Uterus (tissue), 4 donors: ENCODE data around the gene THRB. TPM values are rescaled to one million over a fixed set of nuclear protein-coding genes. Genes with fewer than 3 reads are reported as not detected.

Experiments used
- DNase-seq, 2 donors: peaks; one replicate each; pipeline ENCODE4 v3.0.0-alpha.2; 2019 to 2020
- H3K27ac ChIP-seq, 2 donors: fragments of 200-600 bp; sonication (generic); 1 replicate in 1 of 2; 2 replicates in 1 of 2; pipeline ENCODE4 v1.5.1; 2016 to 2018
- H3K27me3 ChIP-seq, 2 donors: fragments of 200-600 bp; sonication (generic); one replicate each; pipeline ENCODE4 v1.5.1; 2018 to 2019; ENCODE audit warnings: control low read depth in 1 of 2
- H3K36me3 ChIP-seq, 2 donors: fragments of 200-600 bp; sonication (generic); one replicate each; pipeline ENCODE4 v1.5.1; 2019; ENCODE audit warnings: control low read depth in 1 of 2
- H3K4me1 ChIP-seq, 2 donors: fragments of 200-600 bp; sonication (generic); one replicate each; pipeline ENCODE4 v1.5.1; 2018 to 2019; ENCODE audit warnings: control low read depth in 1 of 2
- H3K4me3 ChIP-seq, 2 donors: fragments of 200-600 bp; sonication (generic); 1 replicate in 1 of 2; 2 replicates in 1 of 2; pipeline ENCODE4 v1.5.1; 2018 to 2019; ENCODE audit warnings: mild to moderate bottlenecking in 1 of 2
- H3K9me3 ChIP-seq, 2 donors: fragments of 200-600 bp; sonication (generic); one replicate each; pipeline ENCODE4 v1.5.1; 2019; ENCODE audit warnings: control low read depth in 1 of 2
- POLR2A ChIP-seq, 2 donors: fragments of 450-650 bp; IDR thresholded peaks; one replicate each; pipeline ENCODE4 v1.6.1; 2016; ENCODE audit warnings: antibody characterized with exemption in 2 of 2, mild to moderate bottlenecking in 1 of 2, moderate library complexity in 1 of 2
- intact Hi-C: fragments of 100-400 bp; cut with DNase I; formaldehyde crosslinking; loops from one replicate; pipeline ENCODE4 v1.15.1; 2023; ENCODE audit warnings: low total_unique reads
- total RNA-seq, 4 donors: library from RNA; depleted of rRNA in 3 of 4; stranded (reverse); fragments of >200 nt in 3 of 4; gene quantifications; one replicate each; pipeline versions ENCODE4 v1.1.0 to v1.2.4, GENCODE V29; 2014 to 2023
- TF ChIP-seq, protein P1 (sequence below), 4 experiments: fragments of 200-600 bp in 2 of 4; fragments of 450-650 bp in 2 of 4; sonication (generic) in 2 of 4; IDR thresholded peaks; one replicate each; pipeline ENCODE4 v1.5.1; 2016 to 2019; ENCODE audit warnings: antibody characterized with exemption in 4 of 4, mild to moderate bottlenecking in 2 of 4, moderate library complexity in 1 of 4
- donor health status: DM: yes; HTN: yes; CAD: no.

Gene THRB
- total RNA-seq, 4 donors from 2014 or later: 4.6 to 38.2 (median 17.3) TPM

- Histone ChIP-seq H3K4me3 (no peak overlapping the region), H3K9me3 (no peaks in the 10 kb centered on the region), H3K4me1 (peaks cover 0 to 4% of the 10 kb centered on the region in 2 donors), H3K27me3 (no peaks in the 10 kb centered on the region), H3K36me3 (no peaks in the 10 kb centered on the region), H3K27ac (no peak overlapping the region)
- intact Hi-C loops: no loop called here
- no peak for DNase-seq
- TF ChIP-seq, protein P1, sequence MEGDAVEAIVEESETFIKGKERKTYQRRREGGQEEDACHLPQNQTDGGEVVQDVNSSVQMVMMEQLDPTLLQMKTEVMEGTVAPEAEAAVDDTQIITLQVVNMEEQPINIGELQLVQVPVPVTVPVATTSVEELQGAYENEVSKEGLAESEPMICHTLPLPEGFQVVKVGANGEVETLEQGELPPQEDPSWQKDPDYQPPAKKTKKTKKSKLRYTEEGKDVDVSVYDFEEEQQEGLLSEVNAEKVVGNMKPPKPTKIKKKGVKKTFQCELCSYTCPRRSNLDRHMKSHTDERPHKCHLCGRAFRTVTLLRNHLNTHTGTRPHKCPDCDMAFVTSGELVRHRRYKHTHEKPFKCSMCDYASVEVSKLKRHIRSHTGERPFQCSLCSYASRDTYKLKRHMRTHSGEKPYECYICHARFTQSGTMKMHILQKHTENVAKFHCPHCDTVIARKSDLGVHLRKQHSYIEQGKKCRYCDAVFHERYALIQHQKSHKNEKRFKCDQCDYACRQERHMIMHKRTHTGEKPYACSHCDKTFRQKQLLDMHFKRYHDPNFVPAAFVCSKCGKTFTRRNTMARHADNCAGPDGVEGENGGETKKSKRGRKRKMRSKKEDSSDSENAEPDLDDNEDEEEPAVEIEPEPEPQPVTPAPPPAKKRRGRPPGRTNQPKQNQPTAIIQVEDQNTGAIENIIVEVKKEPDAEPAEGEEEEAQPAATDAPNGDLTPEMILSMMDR (IDR thresholded peaks at IDR 0.05): no peak
- no peak for TF ChIP-seq POLR2A (IDR thresholded peaks at IDR 0.05)
Measured at GRCh38 chr3:24245056-24245455, 249.6 kb downstream of the THRB start.

DNA sequence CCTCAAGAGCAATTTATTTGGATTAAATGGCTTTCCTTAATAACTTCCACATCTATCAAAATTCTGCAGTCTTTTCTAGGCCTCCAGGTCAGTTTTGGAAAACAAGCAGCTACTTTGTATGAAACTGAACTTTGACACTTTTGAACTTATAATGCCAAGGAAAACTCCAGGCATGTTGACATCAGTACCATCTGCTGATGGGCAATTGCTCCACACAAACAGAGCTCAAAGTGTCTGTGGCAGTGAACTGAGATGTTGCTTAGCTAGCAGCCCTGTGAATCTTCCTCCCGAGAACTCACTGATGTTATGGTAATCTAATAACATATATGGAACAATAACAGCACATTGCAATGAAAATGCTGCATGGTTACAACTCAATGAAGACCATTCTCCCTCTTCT is 250.2 kb downstream of the THRB start:
- Histone ChIP-seq H3K27me3 (no peaks in the 10 kb centered on the region), H3K27ac (no peak overlapping the region), H3K4me1 (peaks cover 0 to 4% of the 10 kb centered on the region in 2 donors), H3K9me3 (no peaks in the 10 kb centered on the region), H3K36me3 (no peaks in the 10 kb centered on the region), H3K4me3 (no peak overlapping the region)
- DNase-seq: no peak
- TF ChIP-seq POLR2A (IDR thresholded peaks at IDR 0.05): no peak
- TF ChIP-seq, protein P1 (IDR thresholded peaks at IDR 0.05): no peak
- intact Hi-C loops: no loop called here

GRCh38 chr3:24242012-24242698 is 252.5 kb downstream of the THRB start:
- intact Hi-C loops: no loop called here
- Histone ChIP-seq H3K27ac (peak overlapping the region; percentile 9 to 58), H3K9me3 (no peaks in the 10 kb centered on the region), H3K4me1 (peaks cover 0 to 11% of the 10 kb centered on the region in 2 donors), H3K36me3 (no peaks in the 10 kb centered on the region), H3K4me3 (no peak overlapping the region), H3K27me3 (no peaks in the 10 kb centered on the region)
- no peak for TF ChIP-seq POLR2A (IDR thresholded peaks at IDR 0.05)
- TF ChIP-seq, protein P1 (IDR thresholded peaks at IDR 0.05): no peak
- no peak for DNase-seq

DNA sequence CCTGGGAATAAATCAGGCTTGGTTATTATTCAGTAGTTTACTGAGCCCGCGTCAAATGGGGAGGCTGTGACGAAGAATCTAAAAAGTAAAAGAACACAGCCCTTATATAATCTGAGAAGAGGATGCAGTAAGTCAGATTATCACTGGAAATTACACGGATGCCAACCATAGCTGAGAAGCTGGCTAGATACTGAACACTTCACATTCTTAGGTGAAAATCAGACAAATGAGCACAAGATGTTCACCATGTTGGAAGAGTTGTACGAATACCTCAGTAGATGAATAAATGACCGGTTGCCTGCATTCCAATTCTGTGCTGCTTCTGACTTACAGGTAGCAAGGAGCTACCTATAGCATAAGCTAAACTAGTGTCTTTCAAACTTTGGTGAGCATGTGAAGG is 254.3 kb downstream of the THRB start:
- H3K27ac ChIP-seq: peak overlapping the region in 1 of 2 donors; percentile 79
- peaks cover 0 to 20% of the 10 kb centered on the region in 2 donors for H3K4me1 ChIP-seq
- TF ChIP-seq, protein P1 (IDR thresholded peaks at IDR 0.05): no peak
- no peak for TF ChIP-seq POLR2A (IDR thresholded peaks at IDR 0.05)
- H3K27me3 ChIP-seq: no peaks in the 10 kb centered on the region
- H3K9me3 ChIP-seq: no peaks in the 10 kb centered on the region
- no peak overlapping the region for H3K4me3 ChIP-seq
- no peak for DNase-seq
- intact Hi-C loops: no loop called here
- no peaks in the 10 kb centered on the region for H3K36me3 ChIP-seq

DNA sequence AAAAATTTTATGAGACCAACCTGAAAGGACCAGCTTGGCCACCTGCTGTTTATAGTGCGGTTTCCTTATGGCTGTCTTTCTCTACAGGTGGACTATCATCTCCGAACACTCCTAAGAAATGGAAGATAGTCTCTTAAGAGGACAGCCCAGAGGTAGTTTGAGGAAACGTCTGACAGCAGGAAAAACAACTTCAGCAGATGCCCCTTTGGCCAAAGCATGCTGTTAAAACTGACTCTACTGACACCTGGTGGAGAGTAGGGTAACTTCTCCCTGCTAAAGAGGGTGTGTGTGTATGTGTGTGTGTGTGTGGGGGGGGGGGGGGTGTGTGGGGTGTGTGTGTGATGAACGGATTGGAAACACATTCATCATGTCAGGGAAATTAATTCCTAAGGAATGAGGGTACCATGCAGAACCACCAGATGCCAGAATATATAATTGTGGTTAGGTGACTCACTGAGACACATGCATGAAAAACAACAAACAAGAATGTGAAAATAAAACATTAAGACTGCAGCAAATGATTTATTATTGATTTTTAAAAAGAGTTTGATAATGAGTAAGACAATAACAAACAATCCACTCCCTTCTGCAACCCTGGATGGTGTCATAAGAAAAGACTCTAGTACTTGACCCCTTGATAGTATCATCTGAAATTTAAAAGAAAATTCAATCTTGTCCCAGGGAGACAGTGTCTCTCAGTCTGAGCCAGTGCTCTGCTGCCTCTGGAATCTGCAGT is 256.5 kb downstream of the THRB start:
- H3K27ac ChIP-seq: peak overlapping the region; percentile 63 to 79
- H3K36me3 ChIP-seq: no peaks in the 10 kb centered on the region
- no peaks in the 10 kb centered on the region for H3K9me3 ChIP-seq
- TF ChIP-seq, protein P1 (IDR thresholded peaks at IDR 0.05): peak; percentile 70 to 75 (median 74)
- no peak for TF ChIP-seq POLR2A (IDR thresholded peaks at IDR 0.05)
- H3K4me1 ChIP-seq: peaks cover 0 to 20% of the 10 kb centered on the region in 2 donors
- H3K27me3 ChIP-seq: no peaks in the 10 kb centered on the region
- peak; percentile 32 to 68 for DNase-seq
- intact Hi-C loops: loop anchor here (5.0 kb wide), 1 partner anchor 241 kb away; no protein-coding TSS in a partner anchor
- H3K4me3 ChIP-seq: no peak overlapping the region
